ENCODE data around the gene SGCB. TPM values are rescaled to one million over a fixed set of nuclear protein-coding genes. Genes with fewer than 3 reads are reported as not detected.
A peak's percentile ranks its signal among the peaks of the same experiment; 100 is the strongest.

SGCB gene
- polyA plus RNA-seq, 2 of the 4 experiments (the other 2 are of a cell fraction) = 20.9 to 25.1 TPM

DNA sequence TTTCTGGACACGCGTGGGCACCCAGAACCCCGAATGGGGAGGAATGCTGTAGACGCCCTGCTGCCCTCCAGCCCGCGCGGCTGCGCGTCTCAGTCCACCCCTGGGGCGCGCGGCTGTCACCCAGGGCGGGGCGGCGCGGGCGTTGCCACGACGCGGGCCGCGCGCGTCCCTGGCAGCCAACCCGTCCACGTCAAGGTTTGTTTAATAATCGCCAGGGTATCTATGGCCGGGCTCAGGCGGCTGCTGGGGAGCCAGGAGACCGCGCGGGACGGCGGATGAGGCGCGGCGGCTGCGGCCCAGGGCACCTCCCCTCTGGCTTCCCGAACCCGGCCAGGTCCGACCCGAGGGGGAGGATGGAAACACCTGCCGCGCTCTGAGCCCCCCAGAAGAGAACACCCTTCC lies 13.1 kb upstream of the SGCB start, which contains the start of gene SPATA18:
SPATA18 (plus strand) TSS at position 92 of the 402 bp plus-strand sequence. CDS start 401 bp downstream, outside the sequence.
- ChIA-PET POLR2A (interaction anchor here (1.1 kb wide), 1 partner anchor 13 kb away, joined by 6 read pairs; the partner anchor contains the start of gene SGCB), CTCF (no interaction called here)
- Histone ChIP-seq H3K27ac (peak within 1 kb of the TSS; percentile 68 to 91), H3K4me1 (no peaks in the 10 kb centered on the region), H3K4me2 (peak within 1 kb of the TSS; percentile 73), H3K9me3 (no peaks in the 10 kb centered on the region), H3K4me3 (peak within 1 kb of the TSS; percentile 58)
- no peak for TF ChIP-seq RFX5 (IDR thresholded peaks at IDR 0.05)
- peak; percentile 25; the same call in 1 of the 2 replicates for TF ChIP-seq POLR2A (IDR thresholded peaks at IDR 0.05; ENCODE audit: low read length)
- no peak for FAIRE-seq
- peak; percentile 2 to 19 for DNase-seq (ENCODE audit: low read depth in 1 of 2, low spot score in 1 of 2)
- WGBS (ENCODE audit: missing lambda C conversion rate) = 2% methylated on average over 9 of the region's 44 CpGs
- ATAC-seq = peak; percentile 82 to 84

DNA sequence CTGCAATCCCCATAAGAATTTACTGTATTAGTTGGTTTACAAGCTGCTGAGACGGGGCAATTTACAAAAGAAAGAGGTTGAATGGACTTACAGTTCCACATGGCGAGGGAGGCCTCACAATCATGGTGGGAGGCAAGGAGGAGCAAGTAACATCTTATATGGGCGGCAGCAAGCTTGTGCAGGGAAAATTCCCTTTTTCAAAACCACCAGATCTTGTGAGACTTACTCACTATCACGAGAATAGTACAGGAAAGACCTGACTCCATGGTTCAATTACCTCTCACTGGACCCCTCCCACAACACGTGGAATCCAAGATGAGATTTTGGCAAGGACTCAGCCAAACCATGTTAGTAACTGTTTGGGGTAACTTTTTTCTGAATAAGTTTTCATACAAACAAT lies 11.2 kb upstream of the SGCB start:
- WGBS (ENCODE audit: missing lambda C conversion rate) = 51% methylated on average over 5 of the region's 5 CpGs
- H3K9me3 ChIP-seq = no peaks in the 10 kb centered on the region
- ChIA-PET POLR2A (no interaction called here), CTCF (no interaction called here)
- no peak for ATAC-seq
- H3K4me3 ChIP-seq = no peak overlapping the region
- no peak overlapping the region for H3K27ac ChIP-seq
- no peak overlapping the region for H3K4me2 ChIP-seq
- TF ChIP-seq POLR2AphosphoS2 (conservative IDR thresholded peaks at IDR 0.05; ENCODE audit: low read length) (no peak), CHD4 (IDR thresholded peaks at IDR 0.05; ENCODE audit: borderline replicate concordance) (no peak), ESRRA (IDR thresholded peaks at IDR 0.05; ENCODE audit: borderline replicate concordance, low read length) (no peak), SMC3 (IDR thresholded peaks at IDR 0.05) (no peak), CHD2 (IDR thresholded peaks at IDR 0.05; ENCODE audit: low read length, partially characterized antibody) (no peak), ZFP36 (IDR thresholded peaks at IDR 0.05; ENCODE audit: borderline replicate concordance, partially characterized antibody) (no peak), PHF8 (IDR thresholded peaks at IDR 0.05; ENCODE audit: borderline replicate concordance, low read depth) (no peak), CBX2 (IDR thresholded peaks at IDR 0.05; ENCODE audit: borderline replicate concordance, low read depth) (no peak), RARB (CRISPR knock-in tag; IDR thresholded peaks at IDR 0.05) (no peak), HOXA7 (CRISPR knock-in tag; IDR thresholded peaks at IDR 0.05) (no peak)
- TF ChIP-seq, protein P1, sequence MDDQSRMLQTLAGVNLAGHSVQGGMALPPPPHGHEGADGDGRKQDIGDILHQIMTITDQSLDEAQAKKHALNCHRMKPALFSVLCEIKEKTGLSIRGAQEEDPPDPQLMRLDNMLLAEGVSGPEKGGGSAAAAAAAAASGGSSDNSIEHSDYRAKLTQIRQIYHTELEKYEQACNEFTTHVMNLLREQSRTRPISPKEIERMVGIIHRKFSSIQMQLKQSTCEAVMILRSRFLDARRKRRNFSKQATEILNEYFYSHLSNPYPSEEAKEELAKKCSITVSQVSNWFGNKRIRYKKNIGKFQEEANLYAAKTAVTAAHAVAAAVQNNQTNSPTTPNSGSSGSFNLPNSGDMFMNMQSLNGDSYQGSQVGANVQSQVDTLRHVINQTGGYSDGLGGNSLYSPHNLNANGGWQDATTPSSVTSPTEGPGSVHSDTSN (IDR thresholded peaks at IDR 0.05) = no peak
- TF ChIP-seq, protein P2, sequence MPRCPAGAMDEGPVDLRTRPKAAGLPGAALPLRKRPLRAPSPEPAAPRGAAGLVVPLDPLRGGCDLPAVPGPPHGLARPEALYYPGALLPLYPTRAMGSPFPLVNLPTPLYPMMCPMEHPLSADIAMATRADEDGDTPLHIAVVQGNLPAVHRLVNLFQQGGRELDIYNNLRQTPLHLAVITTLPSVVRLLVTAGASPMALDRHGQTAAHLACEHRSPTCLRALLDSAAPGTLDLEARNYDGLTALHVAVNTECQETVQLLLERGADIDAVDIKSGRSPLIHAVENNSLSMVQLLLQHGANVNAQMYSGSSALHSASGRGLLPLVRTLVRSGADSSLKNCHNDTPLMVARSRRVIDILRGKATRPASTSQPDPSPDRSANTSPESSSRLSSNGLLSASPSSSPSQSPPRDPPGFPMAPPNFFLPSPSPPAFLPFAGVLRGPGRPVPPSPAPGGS (IDR thresholded peaks at IDR 0.05) = no peak
- TF ChIP-seq, protein P3, sequence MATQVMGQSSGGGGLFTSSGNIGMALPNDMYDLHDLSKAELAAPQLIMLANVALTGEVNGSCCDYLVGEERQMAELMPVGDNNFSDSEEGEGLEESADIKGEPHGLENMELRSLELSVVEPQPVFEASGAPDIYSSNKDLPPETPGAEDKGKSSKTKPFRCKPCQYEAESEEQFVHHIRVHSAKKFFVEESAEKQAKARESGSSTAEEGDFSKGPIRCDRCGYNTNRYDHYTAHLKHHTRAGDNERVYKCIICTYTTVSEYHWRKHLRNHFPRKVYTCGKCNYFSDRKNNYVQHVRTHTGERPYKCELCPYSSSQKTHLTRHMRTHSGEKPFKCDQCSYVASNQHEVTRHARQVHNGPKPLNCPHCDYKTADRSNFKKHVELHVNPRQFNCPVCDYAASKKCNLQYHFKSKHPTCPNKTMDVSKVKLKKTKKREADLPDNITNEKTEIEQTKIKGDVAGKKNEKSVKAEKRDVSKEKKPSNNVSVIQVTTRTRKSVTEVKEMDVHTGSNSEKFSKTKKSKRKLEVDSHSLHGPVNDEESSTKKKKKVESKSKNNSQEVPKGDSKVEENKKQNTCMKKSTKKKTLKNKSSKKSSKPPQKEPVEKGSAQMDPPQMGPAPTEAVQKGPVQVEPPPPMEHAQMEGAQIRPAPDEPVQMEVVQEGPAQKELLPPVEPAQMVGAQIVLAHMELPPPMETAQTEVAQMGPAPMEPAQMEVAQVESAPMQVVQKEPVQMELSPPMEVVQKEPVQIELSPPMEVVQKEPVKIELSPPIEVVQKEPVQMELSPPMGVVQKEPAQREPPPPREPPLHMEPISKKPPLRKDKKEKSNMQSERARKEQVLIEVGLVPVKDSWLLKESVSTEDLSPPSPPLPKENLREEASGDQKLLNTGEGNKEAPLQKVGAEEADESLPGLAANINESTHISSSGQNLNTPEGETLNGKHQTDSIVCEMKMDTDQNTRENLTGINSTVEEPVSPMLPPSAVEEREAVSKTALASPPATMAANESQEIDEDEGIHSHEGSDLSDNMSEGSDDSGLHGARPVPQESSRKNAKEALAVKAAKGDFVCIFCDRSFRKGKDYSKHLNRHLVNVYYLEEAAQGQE (IDR thresholded peaks at IDR 0.05) = no peak
- TF ChIP-seq, protein P4, sequence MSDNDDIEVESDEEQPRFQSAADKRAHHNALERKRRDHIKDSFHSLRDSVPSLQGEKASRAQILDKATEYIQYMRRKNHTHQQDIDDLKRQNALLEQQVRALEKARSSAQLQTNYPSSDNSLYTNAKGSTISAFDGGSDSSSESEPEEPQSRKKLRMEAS (IDR thresholded peaks at IDR 0.05) = no peak
- H3K4me1 ChIP-seq = no peaks in the 10 kb centered on the region
- DNase-seq (ENCODE audit: low read depth in 1 of 2, low spot score in 1 of 2) = no peak
- no peak for FAIRE-seq

DNA sequence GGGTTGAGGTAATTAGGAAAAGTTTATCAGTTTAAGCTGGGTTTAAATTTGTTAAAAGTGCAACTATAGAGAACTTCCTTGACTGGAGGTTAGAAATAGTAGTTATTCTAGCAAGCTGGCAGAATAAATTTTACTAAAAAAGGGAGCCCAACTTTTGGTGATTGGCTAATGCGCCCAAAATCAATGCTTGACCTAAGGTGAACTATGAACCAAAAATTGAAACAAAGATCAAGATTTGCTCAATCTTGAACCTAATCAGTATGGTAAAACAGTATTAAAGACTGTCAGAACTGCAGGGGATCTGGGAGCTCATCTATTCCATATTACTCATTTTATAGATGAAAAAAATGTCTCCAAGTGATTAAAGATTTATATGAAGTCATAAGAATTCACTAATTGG lies 6.9 kb upstream of the SGCB start:
- TF ChIP-seq CBX2 (IDR thresholded peaks at IDR 0.05; ENCODE audit: borderline replicate concordance, low read depth) (no peak), ZFP36 (IDR thresholded peaks at IDR 0.05; ENCODE audit: borderline replicate concordance, partially characterized antibody) (no peak), FOSL2 (IDR thresholded peaks at IDR 0.05) (no peak), FOSL2 (CRISPR knock-in tag; IDR thresholded peaks at IDR 0.05) (no peak), HDAC2 (IDR thresholded peaks at IDR 0.05) (no peak), PHF8 (IDR thresholded peaks at IDR 0.05; ENCODE audit: borderline replicate concordance, low read depth) (no peak)
- TF ChIP-seq, protein P5, sequence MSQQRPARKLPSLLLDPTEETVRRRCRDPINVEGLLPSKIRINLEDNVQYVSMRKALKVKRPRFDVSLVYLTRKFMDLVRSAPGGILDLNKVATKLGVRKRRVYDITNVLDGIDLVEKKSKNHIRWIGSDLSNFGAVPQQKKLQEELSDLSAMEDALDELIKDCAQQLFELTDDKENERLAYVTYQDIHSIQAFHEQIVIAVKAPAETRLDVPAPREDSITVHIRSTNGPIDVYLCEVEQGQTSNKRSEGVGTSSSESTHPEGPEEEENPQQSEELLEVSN (IDR thresholded peaks at IDR 0.05; ENCODE audit: borderline replicate concordance, low read depth) = no peak
- Histone ChIP-seq H3K9me3 (no peaks in the 10 kb centered on the region), H3K4me2 (no peak overlapping the region), H3K4me1 (no peaks in the 10 kb centered on the region), H3K4me3 (no peak overlapping the region), H3K27ac (no peak overlapping the region)
- FAIRE-seq (no peak), DNase-seq (ENCODE audit: low read depth in 1 of 2, low spot score in 1 of 2) (no peak), ATAC-seq (no peak)
- CTCF ChIA-PET = interaction anchor here (1.0 kb wide), 1 partner anchor 58 kb away, joined by 3 read pairs; no protein-coding TSS in a partner anchor
- 100% methylated on average over 1 of the region's 1 CpG for WGBS (ENCODE audit: missing lambda C conversion rate)
- POLR2A ChIA-PET = no interaction called here
